HG03442 (cell line): ENCODE data around the gene ANXA11.
"Not testable (repeated sequence)": the region's sequence is repeated elsewhere in the genome, so short reads cannot be mapped to it uniquely, and the experiment has no call there.

Source experiments
- ATAC-seq: cut with Tn5 transposase; IDR thresholded peaks from one replicate; pipeline ENCODE4 v1.9.1; 2021; ENCODE audit warnings: mild to moderate bottlenecking, moderate library complexity; ENCODE audit not compliant: unreplicated experiment

The ANXA11 gene

GRCh38 chr10:80210259-80210658 lies 4.9 kb upstream of the ANXA11 start:
- ATAC-seq, result no peak

GRCh38 chr10:80207768-80208370 lies 2.5 kb upstream of the ANXA11 start:
- no peak for ATAC-seq

- no peak for ATAC-seq
Measured at GRCh38 chr10:80206277-80206655, 929 bp upstream of the ANXA11 start.

GRCh38 chr10:80204677-80205476 lies 460 bp downstream of the ANXA11 start:
- peak; percentile 33 for ATAC-seq

GRCh38 chr10:80203835-80204676 lies 1.3 kb downstream of the ANXA11 start:
- no peak for ATAC-seq

- peak; percentile 58 for ATAC-seq
Measured at GRCh38 chr10:80202934-80203834, 2.2 kb downstream of the ANXA11 start.

GRCh38 chr10:80202530-80202929 lies 2.8 kb downstream of the ANXA11 start:
- not testable (repeated sequence) for ATAC-seq

GRCh38 chr10:80201608-80202141 lies 3.7 kb downstream of the ANXA11 start:
- no peak for ATAC-seq

GRCh38 chr10:80200687-80201086 lies 4.7 kb downstream of the ANXA11 start:
- no peak for ATAC-seq

GRCh38 chr10:80200259-80200658 lies 5.1 kb downstream of the ANXA11 start:
- ATAC-seq, result no peak

GRCh38 chr10:80199828-80200227 lies 5.5 kb downstream of the ANXA11 start:
- ATAC-seq, result no peak

GRCh38 chr10:80197972-80198916 lies 7.1 kb downstream of the ANXA11 start:
- no peak for ATAC-seq

GRCh38 chr10:80196950-80197315 lies 8.4 kb downstream of the ANXA11 start:
- ATAC-seq, result no peak

GRCh38 chr10:80196270-80196949 lies 8.9 kb downstream of the ANXA11 start:
- peak; percentile 84 for ATAC-seq

GRCh38 chr10:80195046-80195574 lies 10.2 kb downstream of the ANXA11 start:
- ATAC-seq, result no peak

- no peak for ATAC-seq
Measured at GRCh38 chr10:80194373-80195045, 10.8 kb downstream of the ANXA11 start.

GRCh38 chr10:80192553-80192952 lies 12.8 kb downstream of the ANXA11 start:
- ATAC-seq, result no peak
